Activated B cell treated with CpG ODN at 0.5 μM for 24 hours (primary cell): ENCODE data around the gene PNPLA2. TPM values are rescaled to one million over a fixed set of nuclear protein-coding genes. Genes with fewer than 3 reads are reported as not detected.

Experiments used
- ATAC-seq: fragments of 200-7000 bp; cut with Tn5 transposase; one replicate; pipeline ENCODE4 v1.10.0; 2021; ENCODE audit warnings: low read depth, mild to moderate bottlenecking, moderate library complexity
- CTCF ChIA-PET: fragments of 350-600 bp; sonication (Branson Sonifier 250); formaldehyde crosslinking; loops from one replicate; lab custom pipeline; 2021; ENCODE audit warnings: antibody characterized with exemption; lab: Charles Lee
- POLR2A ChIA-PET: fragments of 350-600 bp; sonication (Branson Sonifier 250); formaldehyde crosslinking; loops from one replicate; lab custom pipeline; 2021; ENCODE audit warnings: antibody characterized with exemption; lab: Charles Lee
- DNase-seq: peaks from one replicate; pipeline ENCODE4 v3.0.0; 2022
- H3K27ac Mint-ChIP-seq: one replicate; pipeline ENCODE4 v1.8.0; 2020; ENCODE audit warnings: mixed read lengths
- H3K27me3 Mint-ChIP-seq: one replicate; pipeline ENCODE4 v1.8.0; 2021; ENCODE audit warnings: mixed read lengths
- H3K36me3 Mint-ChIP-seq: one replicate; pipeline ENCODE4 v1.8.0; 2021; ENCODE audit warnings: low read depth, mixed read lengths
- H3K4me1 Mint-ChIP-seq: one replicate; pipeline ENCODE4 v1.8.0; 2021; ENCODE audit warnings: mixed read lengths
- H3K4me3 Mint-ChIP-seq: one replicate; pipeline ENCODE4 v1.8.0; 2020; ENCODE audit warnings: mild to moderate bottlenecking, mixed read lengths
- H3K9me3 Mint-ChIP-seq: one replicate; pipeline ENCODE4 v1.8.0; 2020; ENCODE audit warnings: mixed read lengths
- CTCF ChIP-seq: fragments of 200-600 bp; IDR thresholded peaks from one replicate; pipeline ENCODE4 v1.8.0; 2022; ENCODE audit warnings: antibody characterized with exemption, mild to moderate bottlenecking
- intact Hi-C: fragments of 100-400 bp; cut with micrococcal nuclease; formaldehyde crosslinking; loops from one replicate; pipeline ENCODE4 v1.15.1; 2024
- total RNA-seq: library from RNA; stranded (reverse); gene quantifications from 2 replicates; pipeline ENCODE4 v1.2.3, GENCODE V29; 2022

The PNPLA2 gene
- total RNA-seq, 1 donor from 2014 or later: 53.2 TPM

GRCh38 chr11:867856-868358, 49.2 kb downstream of the PNPLA2 start:
- no peaks in the 10 kb centered on the region for H3K27me3 Mint-ChIP-seq
- no peak overlapping the region for H3K27ac Mint-ChIP-seq
- TF ChIP-seq CTCF: no peak
- no peak overlapping the region for H3K4me3 Mint-ChIP-seq
- no peaks in the 10 kb centered on the region for H3K4me1 Mint-ChIP-seq
- DNase-seq (no peak), ATAC-seq (no peak)
- intact Hi-C loops: loop anchor here (10.0 kb wide), 1 partner anchor 617 kb away; the partner anchor contains the start of gene MOB2
- ChIA-PET POLR2A (interaction anchor here (0.6 kb wide), 1 partner anchor 178 kb away, joined by 3 read pairs; no protein-coding TSS in a partner anchor), CTCF (no interaction called here)
- no peaks in the 10 kb centered on the region for H3K9me3 Mint-ChIP-seq
- peaks cover 4% of the 10 kb centered on the region for H3K36me3 Mint-ChIP-seq

GRCh38 chr11:868394-868793, 49.7 kb downstream of the PNPLA2 start:
- ATAC-seq (no peak), DNase-seq (no peak)
- H3K27me3 Mint-ChIP-seq: no peaks in the 10 kb centered on the region
- no peak for TF ChIP-seq CTCF
- no peaks in the 10 kb centered on the region for H3K4me1 Mint-ChIP-seq
- CTCF ChIA-PET: no interaction called here
- no peaks in the 10 kb centered on the region for H3K9me3 Mint-ChIP-seq
- peaks cover 4% of the 10 kb centered on the region for H3K36me3 Mint-ChIP-seq
- intact Hi-C loops: loop anchor here (10.0 kb wide), 1 partner anchor 616 kb away; the partner anchor contains the start of gene MOB2
- no peak overlapping the region for H3K27ac Mint-ChIP-seq
- H3K4me3 Mint-ChIP-seq: no peak overlapping the region
- POLR2A ChIA-PET: interaction anchor here (0.6 kb wide), 1 partner anchor 11 kb away, joined by 5 read pairs; no protein-coding TSS in a partner anchor

GRCh38 chr11:868802-869201, 50.1 kb downstream of the PNPLA2 start:
- POLR2A ChIA-PET: interaction anchor here (0.6 kb wide), 1 partner anchor 12 kb away, joined by 5 read pairs; no protein-coding TSS in a partner anchor
- CTCF ChIA-PET: no interaction called here
- ATAC-seq (no peak), DNase-seq (no peak)
- no peaks in the 10 kb centered on the region for H3K9me3 Mint-ChIP-seq
- no peak for TF ChIP-seq CTCF
- H3K4me3 Mint-ChIP-seq: no peak overlapping the region
- peaks cover 8% of the 10 kb centered on the region for H3K36me3 Mint-ChIP-seq
- intact Hi-C loops: loop anchor here (10.0 kb wide), 1 partner anchor 616 kb away; the partner anchor contains the start of gene MOB2
- H3K27ac Mint-ChIP-seq: no peak overlapping the region
- no peaks in the 10 kb centered on the region for H3K27me3 Mint-ChIP-seq
- H3K4me1 Mint-ChIP-seq: no peaks in the 10 kb centered on the region

- Mint-ChIP-seq H3K4me3 (no peak overlapping the region), H3K36me3 (peaks cover 12% of the 10 kb centered on the region), H3K27me3 (no peaks in the 10 kb centered on the region), H3K27ac (no peak overlapping the region), H3K4me1 (no peaks in the 10 kb centered on the region), H3K9me3 (no peaks in the 10 kb centered on the region)
- no peak for ATAC-seq
- no peak for DNase-seq
- POLR2A ChIA-PET: no interaction called here
- CTCF ChIA-PET: no interaction called here
- no peak for TF ChIP-seq CTCF
- intact Hi-C loops: loop anchor here (10.0 kb wide), 1 partner anchor 615 kb away; the partner anchor contains the start of gene MOB2
Observed at GRCh38 chr11:869399-870126, 50.8 kb downstream of the PNPLA2 start.

GRCh38 chr11:870127-870413, 51.4 kb downstream of the PNPLA2 start:
- ATAC-seq: no peak
- ChIA-PET CTCF (no interaction called here), POLR2A (no interaction called here)
- Mint-ChIP-seq H3K36me3 (peaks cover 13% of the 10 kb centered on the region), H3K9me3 (no peaks in the 10 kb centered on the region), H3K4me3 (no peak overlapping the region), H3K27ac (no peak overlapping the region), H3K27me3 (no peaks in the 10 kb centered on the region), H3K4me1 (no peaks in the 10 kb centered on the region)
- intact Hi-C loops: no loop called here
- no peak for TF ChIP-seq CTCF
- DNase-seq: no peak
